ENCODE measurements around the gene PPP1R12A.
"Not testable (repeated sequence)": the region's sequence is repeated elsewhere in the genome, so short reads cannot be mapped to it uniquely, and the experiment has no call there.

The PPP1R12A gene

DNA sequence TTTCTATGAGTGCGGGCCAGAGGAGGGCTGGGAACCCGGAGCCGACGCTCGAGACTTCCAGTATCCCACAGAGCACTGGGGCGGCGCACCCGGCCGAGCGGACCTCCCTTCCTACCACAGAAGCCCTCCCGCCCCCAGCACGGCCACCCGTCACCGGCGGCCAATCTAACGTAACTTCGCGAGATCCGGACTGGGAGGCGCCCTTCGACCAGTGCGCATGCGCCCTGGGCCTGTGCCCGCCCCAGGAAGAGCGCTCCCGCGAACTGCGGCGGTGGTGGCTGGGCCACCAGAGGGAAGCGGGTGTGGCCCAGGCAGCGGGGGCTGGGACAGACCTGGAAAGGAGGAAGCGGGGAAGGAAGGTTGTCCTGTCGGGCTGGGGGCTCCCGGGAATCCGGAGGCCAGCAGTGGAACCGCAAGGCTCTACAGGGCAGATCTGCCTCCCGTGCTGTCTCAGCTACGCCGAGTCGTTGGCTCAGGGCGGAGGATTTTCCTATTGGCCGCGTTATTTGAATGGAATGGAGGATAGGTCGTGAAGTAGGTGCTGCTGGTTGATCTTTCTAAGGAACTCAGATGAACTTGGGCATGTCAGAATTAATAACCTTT lies at the start of gene PPP1R12A:
PPP1R12A (minus strand) TSS at position 77 of the 603 bp plus-strand sequence. CDS start 166 bp downstream, outside the sequence.
- peak; percentile 85 for DNase-seq (ENCODE audit: low read depth)

DNA sequence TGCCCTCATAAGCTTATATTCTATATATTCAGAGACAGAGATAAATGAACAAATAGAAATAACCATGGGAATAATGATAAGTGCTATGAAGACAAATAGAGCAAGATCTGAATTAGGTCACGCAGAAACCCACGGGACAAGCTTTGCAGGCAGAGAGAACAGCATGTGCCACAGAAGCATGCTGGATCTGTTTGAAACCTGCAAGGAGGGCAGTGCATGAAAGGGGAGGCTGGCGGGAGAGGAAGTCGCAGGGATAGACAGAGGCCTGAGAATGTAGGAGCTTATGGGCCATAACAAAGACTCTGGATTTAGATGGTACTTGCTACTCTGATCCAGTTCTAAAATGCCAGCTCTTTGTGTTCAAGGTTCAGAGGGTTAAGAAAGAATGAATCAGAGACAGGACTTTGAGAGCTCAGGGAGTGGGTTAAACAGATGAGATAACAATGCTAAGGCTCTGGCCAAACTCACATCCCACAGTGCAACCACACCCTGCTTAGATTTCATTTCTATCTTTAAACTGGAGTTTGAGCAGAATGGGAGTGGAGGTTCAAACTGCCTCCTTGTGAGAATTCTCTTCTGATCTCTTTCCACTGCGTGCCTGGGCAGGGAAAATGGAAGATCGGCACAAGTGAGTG lies 49.2 kb upstream of the PPP1R12A start:
- DNase-seq (ENCODE audit: low read depth) = peak; percentile 40

- peak; percentile 56 for DNase-seq (ENCODE audit: low read depth)
These were observed 48.6 kb upstream of the PPP1R12A start for GRCh38 chr12:79983492-79983891.

DNA sequence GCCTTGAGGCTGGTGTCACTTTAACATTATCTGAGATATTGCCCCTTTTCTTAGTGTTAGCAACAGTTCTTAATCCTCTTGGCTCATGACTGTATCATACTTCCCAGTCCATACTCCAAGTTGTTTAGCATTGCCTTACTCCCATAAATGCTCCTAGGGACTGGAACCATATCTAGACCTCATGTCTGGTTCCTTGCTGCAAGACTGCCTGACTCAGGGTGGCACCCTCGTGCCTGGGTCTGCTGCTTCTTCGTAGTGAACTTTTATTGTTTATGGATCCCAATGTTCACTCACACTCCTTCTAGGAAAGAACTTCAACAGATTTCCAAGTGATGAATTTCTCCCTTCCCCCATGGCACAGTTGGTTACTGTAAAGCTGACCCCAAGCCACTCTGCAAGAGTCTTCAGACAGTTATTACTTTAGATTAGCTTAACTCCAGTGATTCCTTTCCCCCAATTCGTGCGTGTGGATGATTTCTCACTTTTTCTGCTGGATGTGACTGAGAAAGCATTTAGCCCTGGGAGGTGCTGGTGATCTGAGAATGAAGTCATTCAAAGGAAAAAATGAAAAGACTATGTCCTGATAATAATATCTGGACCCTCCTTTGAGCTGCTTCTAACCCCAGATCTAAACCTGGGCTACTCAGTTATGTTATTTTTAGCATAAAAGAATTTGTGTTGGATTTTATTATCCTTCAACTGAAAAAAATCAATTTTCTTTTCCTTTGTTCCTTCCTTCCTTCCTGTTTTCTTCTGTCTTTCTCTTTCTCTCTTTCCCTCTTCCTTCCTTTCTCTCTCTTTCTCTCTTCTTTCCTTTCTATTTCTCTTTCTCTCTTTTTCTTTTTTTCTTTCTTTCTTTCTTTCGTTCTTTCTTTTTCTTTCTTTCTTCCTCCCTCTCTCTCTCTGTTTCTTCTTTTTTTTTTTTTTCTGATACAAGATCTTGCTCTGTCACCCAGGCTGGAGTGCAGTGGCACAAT lies 47.5 kb upstream of the PPP1R12A start:
- no peak for DNase-seq (ENCODE audit: low read depth)

DNA sequence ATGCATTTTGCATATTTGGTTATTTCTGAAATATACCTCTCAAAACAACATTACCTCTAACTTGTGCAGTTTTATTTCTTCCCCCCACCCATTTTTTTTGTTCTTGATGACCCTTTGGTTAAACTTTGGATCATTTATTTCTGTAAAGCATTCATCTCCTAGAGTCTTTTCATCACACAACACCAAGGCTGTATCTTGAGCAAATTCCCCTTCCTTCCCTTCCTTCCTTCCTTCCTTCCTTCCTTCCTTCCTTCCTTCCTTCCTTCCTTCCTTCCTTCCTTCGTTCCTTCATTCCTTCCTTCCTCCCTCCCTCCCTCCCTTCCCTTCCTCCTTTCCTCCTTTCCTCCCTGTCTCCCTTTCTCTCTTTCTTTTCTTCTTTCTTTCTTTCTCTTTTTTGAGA lies 43.8 kb upstream of the PPP1R12A start:
- no peak for DNase-seq (ENCODE audit: low read depth)

DNA sequence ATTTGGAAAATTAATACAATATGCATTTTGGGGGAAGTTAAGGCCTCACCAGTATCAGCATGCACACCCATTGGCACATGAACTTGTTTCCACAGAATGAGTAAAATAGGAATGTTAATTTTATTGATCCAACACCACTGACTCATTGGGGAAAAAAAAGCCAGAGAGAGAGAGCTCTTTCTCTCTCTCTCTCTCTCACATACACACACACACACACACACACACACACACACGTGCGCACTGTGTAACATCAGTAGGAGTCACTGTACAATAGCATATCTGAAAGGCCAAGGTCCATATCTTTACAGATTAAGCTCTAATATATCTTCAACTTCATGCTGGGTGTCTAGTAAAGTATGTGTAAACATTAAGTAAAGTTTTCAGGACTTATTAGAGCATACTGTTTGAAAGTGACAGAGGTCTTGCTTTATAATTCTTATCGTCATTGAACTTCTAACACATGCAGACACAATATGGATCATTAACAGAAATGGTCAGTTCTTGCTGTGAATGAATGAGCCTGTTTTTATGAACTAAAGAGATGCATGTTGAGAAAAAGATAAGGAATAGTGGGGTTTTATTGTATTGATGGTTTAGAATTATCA lies 43.1 kb upstream of the PPP1R12A start:
- peak; percentile 22 for DNase-seq (ENCODE audit: low read depth)

DNA sequence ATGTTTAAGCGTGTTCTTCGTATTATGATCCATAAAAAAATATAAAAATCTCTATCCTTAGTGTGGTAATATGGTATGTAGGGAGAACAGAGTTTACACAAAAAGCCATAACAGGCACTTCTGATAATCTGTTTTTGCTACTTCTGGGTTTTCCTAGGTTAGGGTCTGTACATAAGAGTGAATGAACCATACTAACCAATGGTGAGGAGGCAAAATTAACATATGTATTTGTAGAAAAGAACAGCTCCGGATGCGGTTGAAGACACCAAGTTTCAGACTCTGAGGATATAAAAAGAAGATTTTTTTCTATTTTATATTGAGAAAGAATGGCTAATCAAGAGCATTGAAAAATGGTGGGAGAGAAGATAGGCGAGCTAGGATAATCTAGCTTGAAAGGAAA lies 40.2 kb upstream of the PPP1R12A start:
- DNase-seq (ENCODE audit: low read depth) = no peak

- DNase-seq (ENCODE audit: low read depth) = no peak
These were observed 38.9 kb upstream of the PPP1R12A start for GRCh38 chr12:79973801-79974200.

DNA sequence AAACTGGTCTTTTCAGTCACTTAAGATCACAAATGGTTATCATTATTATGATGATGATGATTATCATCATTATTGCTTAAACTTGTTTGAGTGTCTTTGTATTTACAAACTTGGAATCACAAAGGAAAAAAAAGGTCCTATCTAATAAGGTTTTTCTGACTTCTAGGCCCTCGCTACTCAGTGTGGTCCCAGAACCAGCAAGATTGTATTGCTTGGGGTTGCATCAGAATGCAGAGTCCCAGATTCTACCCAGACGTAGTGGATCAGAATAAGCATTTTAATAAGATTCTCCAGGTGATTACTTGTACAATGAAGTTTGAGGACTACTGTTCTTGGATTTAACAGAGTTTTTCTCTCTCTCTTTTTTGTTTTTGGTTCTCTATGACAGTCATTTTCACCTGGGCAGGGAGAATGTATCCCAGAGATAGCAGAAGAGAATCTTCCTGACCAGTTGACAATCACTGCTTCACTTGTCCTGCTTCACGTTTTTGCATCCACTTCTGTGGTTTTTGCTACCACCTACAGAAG lies 29.3 kb upstream of the PPP1R12A start:
- no peak for DNase-seq (ENCODE audit: low read depth)

DNA sequence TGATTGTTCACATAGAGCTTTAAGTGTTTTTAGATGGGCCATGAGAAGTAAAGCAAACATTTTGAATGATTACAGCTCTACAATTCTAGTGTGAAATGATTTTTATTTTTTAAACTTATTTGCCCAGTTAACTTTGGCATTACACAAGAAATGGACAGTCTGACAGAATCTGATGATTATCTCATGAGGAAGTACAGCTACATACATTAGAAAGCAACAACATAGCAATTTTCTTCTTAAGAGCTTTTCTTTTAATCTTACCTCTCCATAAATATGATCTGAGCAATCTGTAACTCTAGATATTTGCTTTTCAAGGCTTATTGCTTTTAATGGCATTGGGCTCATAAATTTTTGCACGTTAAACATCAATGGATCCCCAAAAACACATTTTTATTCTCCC lies 26.5 kb upstream of the PPP1R12A start:
- no peak for DNase-seq (ENCODE audit: low read depth)

- no peak for DNase-seq (ENCODE audit: low read depth)
These were observed 24.6 kb upstream of the PPP1R12A start for GRCh38 chr12:79959484-79959883.

GRCh38 chr12:79956896-79957295 lies 22.0 kb upstream of the PPP1R12A start:
- DNase-seq (ENCODE audit: low read depth) = no peak

DNA sequence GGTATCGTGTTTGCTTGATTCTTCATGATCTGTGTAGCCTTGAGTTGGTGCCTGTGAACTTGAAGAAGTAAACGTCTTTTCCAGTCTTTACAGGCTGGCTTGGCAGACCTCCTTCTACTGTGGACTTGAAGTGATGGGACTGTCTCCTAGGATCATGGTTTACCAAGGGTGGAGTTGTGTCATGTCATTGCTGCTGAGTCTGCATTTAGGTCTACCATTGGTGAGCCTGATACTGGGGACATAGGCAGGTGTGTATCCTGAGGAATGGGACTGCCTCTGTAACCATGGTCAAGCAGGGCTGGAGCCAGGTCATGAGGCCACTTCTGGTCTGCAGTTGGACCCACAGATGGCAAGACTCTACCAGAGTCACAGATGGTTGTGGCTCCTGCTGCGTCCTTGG lies 20.7 kb upstream of the PPP1R12A start:
- DNase-seq (ENCODE audit: low read depth) = no peak

- DNase-seq (ENCODE audit: low read depth) = no peak
These were observed 19.2 kb upstream of the PPP1R12A start for GRCh38 chr12:79954037-79954610.

DNA sequence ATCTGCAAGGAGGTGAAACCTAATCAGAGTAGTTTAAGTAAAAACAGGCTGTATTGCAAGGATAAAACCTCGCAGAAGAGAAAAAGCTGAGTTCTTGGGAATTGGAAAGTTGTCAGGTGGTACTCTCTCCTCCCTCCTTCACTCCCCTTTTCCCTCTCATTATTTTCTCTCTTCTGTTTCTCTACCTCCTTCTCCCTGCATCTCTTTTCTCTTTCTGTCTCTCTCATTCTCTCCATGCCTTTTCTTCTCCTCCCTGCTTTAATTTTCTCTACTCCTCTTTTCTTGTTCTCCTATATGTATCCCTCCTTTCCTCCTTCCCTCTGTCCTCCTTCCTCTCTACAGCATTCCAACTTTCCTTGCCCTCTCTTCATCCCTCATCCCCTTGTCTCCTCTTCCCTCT lies 14.2 kb upstream of the PPP1R12A start:
- DNase-seq (ENCODE audit: low read depth) = no peak

- DNase-seq (ENCODE audit: low read depth) = no peak
These were observed 10.5 kb upstream of the PPP1R12A start for GRCh38 chr12:79945433-79945832.

DNA sequence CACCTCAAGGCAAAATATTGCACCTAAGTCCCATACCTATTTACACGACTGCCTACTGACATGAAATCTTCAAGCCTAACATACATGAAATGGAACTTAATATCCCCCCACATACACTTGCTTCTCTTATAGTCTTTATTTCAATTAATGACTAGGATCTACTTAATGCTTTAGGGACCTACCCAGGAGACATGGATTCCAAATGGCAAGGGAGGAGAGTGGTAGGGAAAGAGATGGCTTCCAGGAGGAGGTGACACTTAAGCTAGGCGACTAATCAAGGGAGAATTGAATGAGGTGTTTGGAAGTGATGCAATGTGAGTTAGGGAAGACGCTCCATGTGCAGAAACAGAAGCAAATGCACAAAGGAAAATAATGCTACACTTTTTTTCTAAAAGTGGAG lies 9.7 kb upstream of the PPP1R12A start:
- DNase-seq (ENCODE audit: low read depth) = no peak

DNA sequence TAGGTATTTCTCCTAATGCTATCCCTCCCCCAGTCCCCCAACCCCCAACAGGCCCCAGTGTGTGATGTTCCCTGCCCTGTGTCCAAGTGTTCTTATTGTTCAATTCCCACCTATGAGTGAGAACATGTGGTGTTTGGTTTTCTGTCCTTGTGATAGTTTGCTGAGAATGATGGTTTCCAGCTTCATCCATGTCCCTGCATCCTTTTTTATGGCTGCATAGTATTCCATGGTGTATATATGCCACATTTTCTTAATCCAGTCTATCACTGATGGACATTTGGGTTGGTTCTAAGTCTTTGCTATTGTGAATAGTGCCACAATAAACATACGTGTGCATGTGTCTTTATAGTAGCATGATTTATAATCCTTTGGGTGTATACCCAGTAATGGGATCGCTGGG lies 7.9 kb upstream of the PPP1R12A start:
- not testable (repeated sequence) for DNase-seq (ENCODE audit: low read depth)

GRCh38 chr12:79939728-79940310 lies 4.9 kb upstream of the PPP1R12A start:
- no peak for DNase-seq (ENCODE audit: low read depth)

DNA sequence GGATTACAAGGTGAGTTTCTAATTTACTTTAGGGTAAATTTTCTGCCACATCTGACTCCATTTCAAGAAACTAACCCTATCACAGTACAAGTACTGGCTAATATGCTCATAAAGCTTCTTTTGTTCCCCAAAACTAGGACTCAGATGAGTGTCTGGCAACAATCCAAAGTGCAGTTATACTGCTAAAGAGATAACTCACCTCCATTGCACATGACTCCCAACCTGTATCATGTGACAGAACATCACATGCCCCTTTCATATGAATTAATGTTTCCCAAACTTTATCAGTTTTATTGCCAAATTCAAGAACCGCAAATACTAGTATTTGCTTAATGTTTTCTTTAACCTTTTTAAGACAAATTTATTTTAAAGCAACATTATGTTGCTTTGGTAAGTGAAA lies 3.9 kb upstream of the PPP1R12A start:
- no peak for DNase-seq (ENCODE audit: low read depth)

DNA sequence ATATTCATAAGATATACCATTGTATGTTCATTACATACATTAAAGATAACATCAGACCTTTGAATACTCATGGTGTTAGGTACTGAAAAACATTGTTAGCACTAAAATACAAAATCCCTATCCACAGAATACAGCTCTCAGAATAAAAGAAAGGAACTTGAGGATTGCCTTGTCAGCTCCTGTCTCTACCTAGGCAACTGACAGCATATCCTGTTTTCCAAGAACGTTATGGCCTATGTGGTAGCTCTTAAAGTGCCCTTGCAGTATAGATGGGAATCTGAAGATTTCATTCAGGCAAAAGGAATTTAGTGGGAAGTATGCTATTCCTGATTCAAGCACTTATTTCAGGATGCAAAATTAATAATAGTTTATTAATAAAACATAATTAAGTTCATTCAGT lies 1.8 kb upstream of the PPP1R12A start:
- no peak for DNase-seq (ENCODE audit: low read depth)

All from HS-27A (cell line).